GM19240 (cell line): ENCODE measurements around the gene RBBP4.

Experiments
- DNase-seq: peaks from one replicate; pipeline ENCODE4 v3.0.0; 2011; ENCODE audit warnings: low spot score; ENCODE audit not compliant: insufficient read length

The RBBP4 gene

GRCh38 chr1:32718527-32718926, 67.5 kb downstream of the RBBP4 start:
- DNase-seq = no peak

GRCh38 chr1:32719681-32720275, 68.8 kb downstream of the RBBP4 start:
- no peak for DNase-seq

- no peak for DNase-seq
These were observed 73.9 kb downstream of the RBBP4 start for GRCh38 chr1:32724678-32725614.

- DNase-seq = no peak
These were observed 74.6 kb downstream of the RBBP4 start for GRCh38 chr1:32725615-32725982.

- no peak for DNase-seq
These were observed 76.9 kb downstream of the RBBP4 start for GRCh38 chr1:32727876-32728275.

- DNase-seq = no peak
These were observed 77.5 kb downstream of the RBBP4 start for GRCh38 chr1:32728413-32729077.

GRCh38 chr1:32729254-32730046, 78.4 kb downstream of the RBBP4 start:
- no peak for DNase-seq

GRCh38 chr1:32733582-32734321, 82.7 kb downstream of the RBBP4 start:
- no peak for DNase-seq
